Cardiac fibroblast (primary cell): ENCODE data around the gene CD93.

Experiments used
- DNase-seq, 2 donors: peaks; one replicate each; pipeline versions ENCODE4 v3.0.0 to v3.0.0-alpha.2; 2010; ENCODE audit warnings: low read depth in 2 of 2
- H3K4me3 ChIP-seq, 2 donors: replicated peaks in 1 of 2; 1 replicate in 1 of 2; 2 replicates in 1 of 2; pipeline ENCODE4 v1.5.1; 2011; ENCODE audit warnings: low read depth in 2 of 2, low read length in 2 of 2, mild to moderate bottlenecking in 2 of 2, moderate library complexity in 1 of 2
- TF ChIP-seq, protein P1 (sequence below): IDR thresholded peaks from one replicate; pipeline ENCODE4 v1.5.1; 2011; ENCODE audit warnings: low read depth, mild to moderate bottlenecking, low read length, inconsistent platforms

The CD93 gene

DNA sequence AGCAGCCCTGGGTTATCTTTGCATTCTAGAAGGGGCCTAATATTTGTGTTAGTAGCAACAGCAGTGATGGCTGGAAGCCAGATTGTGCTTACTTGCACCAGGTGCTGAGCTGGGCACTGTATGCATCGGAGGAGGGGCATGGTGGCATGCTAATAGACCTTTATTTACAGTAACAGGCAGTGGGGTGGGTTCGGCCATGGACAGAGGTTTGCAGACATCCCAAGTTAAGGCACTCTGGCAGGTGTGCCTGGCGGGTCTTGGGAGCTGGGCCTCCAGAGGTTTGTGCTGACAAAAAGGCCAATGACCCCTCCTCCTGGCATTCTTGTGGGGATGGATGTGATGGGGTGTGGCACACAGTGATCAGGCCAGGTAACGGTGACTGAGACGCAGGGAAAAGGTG is 39.0 kb upstream of the CD93 start:
- H3K4me3 ChIP-seq, result no peak overlapping the region
- TF ChIP-seq, protein P1, sequence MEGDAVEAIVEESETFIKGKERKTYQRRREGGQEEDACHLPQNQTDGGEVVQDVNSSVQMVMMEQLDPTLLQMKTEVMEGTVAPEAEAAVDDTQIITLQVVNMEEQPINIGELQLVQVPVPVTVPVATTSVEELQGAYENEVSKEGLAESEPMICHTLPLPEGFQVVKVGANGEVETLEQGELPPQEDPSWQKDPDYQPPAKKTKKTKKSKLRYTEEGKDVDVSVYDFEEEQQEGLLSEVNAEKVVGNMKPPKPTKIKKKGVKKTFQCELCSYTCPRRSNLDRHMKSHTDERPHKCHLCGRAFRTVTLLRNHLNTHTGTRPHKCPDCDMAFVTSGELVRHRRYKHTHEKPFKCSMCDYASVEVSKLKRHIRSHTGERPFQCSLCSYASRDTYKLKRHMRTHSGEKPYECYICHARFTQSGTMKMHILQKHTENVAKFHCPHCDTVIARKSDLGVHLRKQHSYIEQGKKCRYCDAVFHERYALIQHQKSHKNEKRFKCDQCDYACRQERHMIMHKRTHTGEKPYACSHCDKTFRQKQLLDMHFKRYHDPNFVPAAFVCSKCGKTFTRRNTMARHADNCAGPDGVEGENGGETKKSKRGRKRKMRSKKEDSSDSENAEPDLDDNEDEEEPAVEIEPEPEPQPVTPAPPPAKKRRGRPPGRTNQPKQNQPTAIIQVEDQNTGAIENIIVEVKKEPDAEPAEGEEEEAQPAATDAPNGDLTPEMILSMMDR, result no peak
- DNase-seq, result no peak

- no peak overlapping the region for H3K4me3 ChIP-seq
- TF ChIP-seq, protein P1, result no peak
- DNase-seq, result no peak
These were observed 37.8 kb upstream of the CD93 start for GRCh38 chr20:23123886-23124285.

- H3K4me3 ChIP-seq, result no peak overlapping the region
- no peak for DNase-seq
- TF ChIP-seq, protein P1, result no peak
These were observed 36.9 kb upstream of the CD93 start for GRCh38 chr20:23122796-23123655.

- no peak for DNase-seq
- H3K4me3 ChIP-seq, result no peak overlapping the region
- TF ChIP-seq, protein P1, result no peak
These were observed 36.2 kb upstream of the CD93 start for GRCh38 chr20:23122321-23122720.

GRCh38 chr20:23121751-23122320 is 35.7 kb upstream of the CD93 start:
- no peak overlapping the region for H3K4me3 ChIP-seq
- no peak for DNase-seq
- TF ChIP-seq, protein P1, result no peak

- no peak for DNase-seq
- TF ChIP-seq, protein P1, result no peak
- no peak overlapping the region for H3K4me3 ChIP-seq
These were observed 35.0 kb upstream of the CD93 start for GRCh38 chr20:23120936-23121750.
